HG03460 (cell line): ENCODE data around the gene SSC5D.
"Not testable (repeated sequence)": the region's sequence is repeated elsewhere in the genome, so short reads cannot be mapped to it uniquely, and the experiment has no call there.

ENCODE experiments used
- ATAC-seq: cut with Tn5 transposase; IDR thresholded peaks from one replicate; pipeline ENCODE4 v1.9.1; 2021; ENCODE audit not compliant: unreplicated experiment

Gene SSC5D

GRCh38 chr19:55486043-55486970, 1.9 kb upstream of the SSC5D start:
- no peak for ATAC-seq

GRCh38 chr19:55486971-55487923, 989 bp upstream of the SSC5D start:
- no peak for ATAC-seq

- no peak for ATAC-seq
Observed at GRCh38 chr19:55488986-55489710, 912 bp downstream of the SSC5D start.

GRCh38 chr19:55489711-55490477, 1.7 kb downstream of the SSC5D start:
- ATAC-seq = no peak

- ATAC-seq = no peak
Observed at GRCh38 chr19:55490478-55491432, 2.5 kb downstream of the SSC5D start.

GRCh38 chr19:55491546-55492360, 3.5 kb downstream of the SSC5D start:
- ATAC-seq = no peak

- ATAC-seq = no peak
Observed at GRCh38 chr19:55492362-55492944, 4.2 kb downstream of the SSC5D start.

GRCh38 chr19:55493052-55493644, 4.9 kb downstream of the SSC5D start:
- ATAC-seq = no peak

- ATAC-seq = no peak
Observed at GRCh38 chr19:55493645-55494171, 5.5 kb downstream of the SSC5D start.

GRCh38 chr19:55494172-55494761, 6.0 kb downstream of the SSC5D start:
- ATAC-seq = no peak

- no peak for ATAC-seq
Observed at GRCh38 chr19:55495646-55496349, 7.6 kb downstream of the SSC5D start.

GRCh38 chr19:55496820-55497219, 8.6 kb downstream of the SSC5D start:
- not testable (repeated sequence) for ATAC-seq

GRCh38 chr19:55497763-55498162, 9.5 kb downstream of the SSC5D start:
- no peak for ATAC-seq

- ATAC-seq = no peak
Observed at GRCh38 chr19:55498246-55498840, 10.1 kb downstream of the SSC5D start.

- ATAC-seq = no peak
Observed at GRCh38 chr19:55500368-55500952, 12.2 kb downstream of the SSC5D start.
